Measurements from ENCODE around the gene NID1. TPM values are rescaled to one million over a fixed set of nuclear protein-coding genes. Genes with fewer than 3 reads are reported as not detected.
"Not testable (repeated sequence)": the region's sequence is repeated elsewhere in the genome, so short reads cannot be mapped to it uniquely, and the experiment has no call there.

The NID1 gene
- total RNA-seq, 4 donors from 2014 or later, result 139 to 322 (median 244) TPM

GRCh38 chr1:236101233-236102200 is 36.6 kb upstream of the NID1 start:
- H3K4me3 ChIP-seq, result no peak overlapping the region
- peaks cover 13% of the 10 kb centered on the region for H3K27me3 ChIP-seq
- no peaks in the 10 kb centered on the region for H3K4me1 ChIP-seq
- WGBS, 2 donors (ENCODE audit: low coverage in 1 of 2), result 84 to 88% methylated on average over 9 to 10 of the region's 10 CpGs
- no peak for TF ChIP-seq POLR2AphosphoS5 (IDR thresholded peaks at IDR 0.05)
- TF ChIP-seq POLR2A (IDR thresholded peaks at IDR 0.05), result no peak
- TF ChIP-seq EP300 (IDR thresholded peaks at IDR 0.05), result no peak
- TF ChIP-seq CTCF (IDR thresholded peaks at IDR 0.05), result no peak
- no peak for ATAC-seq
- H3K36me3 ChIP-seq, result no peaks in the 10 kb centered on the region
- no peak overlapping the region for H3K27ac ChIP-seq
- H3K9me3 ChIP-seq, result peaks cover 0 to 4% (median 0%) of the 10 kb centered on the region in 3 donors

- no peak for ATAC-seq
- 97 to 100% methylated on average over 1 to 12 of the region's 15 CpGs for WGBS, 2 donors (ENCODE audit: low coverage in 1 of 2)
- Histone ChIP-seq H3K27ac (no peak overlapping the region), H3K9me3 (peaks cover 0 to 4% (median 0%) of the 10 kb centered on the region in 3 donors), H3K4me3 (no peak overlapping the region), H3K4me1 (no peaks in the 10 kb centered on the region), H3K36me3 (no peaks in the 10 kb centered on the region), H3K27me3 (peaks cover 13% of the 10 kb centered on the region)
- TF ChIP-seq CTCF (IDR thresholded peaks at IDR 0.05), result no peak
Observed at GRCh38 chr1:236100799-236101198, 35.9 kb upstream of the NID1 start.

GRCh38 chr1:236099355-236099974 is 34.6 kb upstream of the NID1 start:
- 22 to 44% methylated on average over 4 to 11 of the region's 12 CpGs for WGBS, 2 donors (ENCODE audit: low coverage in 1 of 2)
- H3K27ac ChIP-seq, result no peak overlapping the region
- no peaks in the 10 kb centered on the region for H3K4me1 ChIP-seq
- H3K4me3 ChIP-seq, result no peak overlapping the region
- no peaks in the 10 kb centered on the region for H3K36me3 ChIP-seq
- H3K27me3 ChIP-seq, result peaks cover 13% of the 10 kb centered on the region
- no peak for TF ChIP-seq EP300 (IDR thresholded peaks at IDR 0.05)
- no peak for TF ChIP-seq POLR2AphosphoS5 (IDR thresholded peaks at IDR 0.05)
- no peak for TF ChIP-seq CTCF (IDR thresholded peaks at IDR 0.05)
- TF ChIP-seq POLR2A (IDR thresholded peaks at IDR 0.05), result no peak
- peaks cover 0 to 4% (median 0%) of the 10 kb centered on the region in 3 donors for H3K9me3 ChIP-seq
- no peak for ATAC-seq

- no peaks in the 10 kb centered on the region for H3K4me1 ChIP-seq
- ATAC-seq, result no peak
- peaks cover 12% of the 10 kb centered on the region for H3K27me3 ChIP-seq
- no peaks in the 10 kb centered on the region for H3K36me3 ChIP-seq
- no peak overlapping the region for H3K4me3 ChIP-seq
- TF ChIP-seq EP300 (IDR thresholded peaks at IDR 0.05), result no peak
- H3K9me3 ChIP-seq, result peaks cover 0 to 4% (median 0%) of the 10 kb centered on the region in 3 donors
- H3K27ac ChIP-seq, result no peak overlapping the region
- WGBS, 2 donors (ENCODE audit: low coverage in 1 of 2), result 38% methylated on average over 1 of the region's 1 CpG; no CpG with 5 or more reads in 1 of the 2 donors
Observed at GRCh38 chr1:236098267-236098666, 33.4 kb upstream of the NID1 start.

GRCh38 chr1:236096660-236097482 is 32.0 kb upstream of the NID1 start:
- not testable (repeated sequence) for ATAC-seq, H3K36me3 ChIP-seq, H3K4me3 ChIP-seq, H3K4me1 ChIP-seq, H3K27me3 ChIP-seq, H3K9me3 ChIP-seq
- peak overlapping the region in 3 of 4 donors; percentile 57 to 71 (median 65) for H3K27ac ChIP-seq
- WGBS, 2 donors (ENCODE audit: low coverage in 1 of 2), result 54 to 60% methylated on average over 13 to 14 of the region's 15 CpGs

Data from gastroesophageal sphincter (tissue), 4 donors.